NOMO-1 treated with DMSO at 0.1 percent for 48 hours (cell line): ENCODE measurements around the gene F2.
"Not testable (repeated sequence)": the region's sequence is repeated elsewhere in the genome, so short reads cannot be mapped to it uniquely, and the experiment has no call there.

Source experiments
- DNase-seq: peaks from one replicate; lab custom pipeline; 2025; ENCODE audit not compliant: unreplicated experiment; lab: John Stamatoyannopoulos, UW

The F2 gene

GRCh38 chr11:46719048-46719542, at the start of gene F2:
F2 (plus strand) TSS chr11:46719213; CDS start chr11:46719236, 23 bp downstream.
- no peak for DNase-seq

DNA sequence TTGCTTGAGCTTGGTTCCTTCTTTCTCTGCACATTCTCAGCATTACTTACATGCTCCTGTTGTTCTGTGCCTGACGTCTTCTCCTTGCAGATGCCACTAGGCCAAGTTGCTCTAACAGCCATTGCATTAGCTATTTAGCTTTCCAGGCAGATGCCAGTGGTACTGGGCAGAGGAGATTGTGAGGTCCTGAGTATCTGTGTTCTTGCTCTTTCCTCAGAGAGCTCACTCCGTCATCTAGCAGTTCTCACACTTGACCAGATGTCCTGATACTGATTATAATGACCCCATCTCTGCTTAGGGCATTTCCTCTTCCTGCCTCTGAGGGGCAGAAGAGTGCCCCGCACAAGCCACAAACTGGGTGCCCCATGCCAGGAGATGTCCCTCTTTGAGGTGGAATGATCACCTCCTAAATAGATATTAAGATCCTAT, 49.3 kb upstream of the F2 start:
- peak; percentile 63 for DNase-seq

DNA sequence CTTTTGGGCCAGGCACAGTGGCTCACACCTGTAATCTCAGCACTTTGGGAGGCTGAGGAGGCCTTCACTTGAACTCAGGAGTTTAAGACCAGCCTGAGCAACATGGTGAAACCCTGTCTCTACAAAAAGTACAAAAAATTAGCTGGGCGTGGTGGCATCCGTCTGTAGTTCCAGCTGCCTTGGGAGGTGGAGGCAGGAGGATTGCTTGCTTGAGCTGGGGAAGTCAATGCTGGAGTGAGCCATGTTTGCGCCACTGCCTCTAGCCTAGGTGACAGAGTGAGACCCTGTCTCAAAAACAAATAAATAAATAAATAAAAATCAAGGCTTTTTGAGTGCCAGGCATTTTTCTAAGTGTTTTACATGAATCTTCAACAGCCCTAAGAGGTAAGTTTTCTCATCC, 48.5 kb upstream of the F2 start:
- not testable (repeated sequence) for DNase-seq

GRCh38 chr11:46671958-46672315, 47.1 kb upstream of the F2 start:
- no peak for DNase-seq

DNA sequence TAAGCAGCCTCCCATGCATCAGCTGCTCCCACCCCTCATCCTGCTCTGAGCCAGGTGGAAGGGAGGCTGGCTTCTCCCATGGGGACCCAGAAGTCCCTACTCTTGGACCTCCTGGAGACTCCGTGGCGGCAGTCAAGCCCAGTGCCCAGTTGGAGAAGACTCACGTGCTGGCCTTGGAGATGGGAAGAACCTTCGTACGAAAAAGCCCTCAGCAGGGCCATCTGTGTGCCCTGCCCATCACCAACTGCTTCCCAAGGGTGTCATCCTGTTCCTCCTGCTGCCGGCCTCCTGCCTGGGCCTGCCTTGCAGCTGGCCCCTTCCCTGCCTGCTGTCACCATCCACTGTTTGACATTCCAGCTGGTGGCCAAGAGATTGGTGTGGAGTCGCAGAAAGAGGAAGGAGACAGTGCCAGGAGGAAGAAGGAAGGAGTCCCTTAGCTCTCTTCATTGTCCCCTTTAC, 46.6 kb upstream of the F2 start:
- peak; percentile 26 for DNase-seq

DNA sequence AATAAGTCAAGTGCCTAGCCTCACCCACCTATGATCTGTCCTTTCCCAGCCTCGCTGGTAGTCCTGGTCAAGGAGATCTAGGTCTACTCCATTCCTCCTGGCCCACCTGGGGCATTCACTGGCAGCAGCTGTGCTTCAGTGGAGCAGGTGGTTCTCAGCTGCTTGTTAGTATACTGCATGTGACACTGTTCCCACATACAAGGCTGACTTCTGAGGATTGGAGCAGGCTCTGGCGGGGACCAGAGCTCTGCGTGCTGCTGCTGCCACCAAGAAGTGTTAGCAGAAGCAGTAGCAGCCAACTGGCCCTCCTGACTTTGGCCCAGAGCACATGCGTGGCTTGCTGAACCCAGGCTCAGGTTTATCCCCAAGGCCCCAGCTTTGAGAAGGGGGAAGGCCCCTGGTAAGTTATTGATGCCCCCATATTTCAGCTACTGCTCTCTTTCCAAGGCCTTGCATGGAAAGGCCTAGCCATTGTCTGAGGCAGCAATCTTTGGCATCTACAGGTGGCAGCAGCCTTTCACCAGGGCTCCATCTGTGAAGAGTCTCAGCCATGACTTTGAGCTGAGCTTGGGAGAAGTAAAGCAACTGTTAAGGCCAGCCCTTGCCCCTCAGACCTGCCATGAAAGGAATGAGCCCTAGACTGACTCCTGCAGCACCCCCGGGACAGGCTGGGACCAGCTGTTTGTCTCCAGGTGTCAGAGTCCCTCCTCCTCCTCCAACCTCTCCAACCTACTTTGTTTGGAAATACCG, 45.1 kb upstream of the F2 start:
- no peak for DNase-seq

GRCh38 chr11:46674463-46675287, 44.3 kb upstream of the F2 start:
- peak; percentile 77 for DNase-seq

DNA sequence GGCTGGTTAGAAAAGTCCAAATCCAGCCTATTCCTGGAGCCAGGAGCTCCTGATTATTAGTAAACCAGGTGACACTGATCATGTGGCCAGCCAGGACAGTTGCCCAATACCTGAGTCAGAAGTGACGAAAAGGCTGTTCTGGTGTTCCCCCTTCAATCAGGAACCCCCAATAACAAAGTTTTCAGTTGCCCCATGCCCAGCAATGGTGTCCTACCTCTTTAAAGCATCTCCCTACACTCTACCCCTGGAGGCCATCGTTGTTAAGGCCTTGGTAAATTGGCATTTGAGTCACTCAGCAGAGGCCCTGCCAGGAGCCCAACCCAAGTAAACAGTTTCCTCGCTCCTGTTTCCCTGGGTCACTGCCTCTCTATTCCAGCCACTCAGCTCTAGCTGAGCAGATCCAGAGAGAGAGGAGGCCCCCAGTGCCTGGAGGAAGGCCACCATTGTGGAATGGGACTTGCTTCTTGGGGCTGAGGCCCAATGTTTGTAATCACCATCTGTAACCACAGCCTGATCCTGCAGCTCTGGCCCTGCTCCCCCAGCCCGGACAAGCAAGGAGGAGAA, 43.6 kb upstream of the F2 start:
- DNase-seq = no peak

DNA sequence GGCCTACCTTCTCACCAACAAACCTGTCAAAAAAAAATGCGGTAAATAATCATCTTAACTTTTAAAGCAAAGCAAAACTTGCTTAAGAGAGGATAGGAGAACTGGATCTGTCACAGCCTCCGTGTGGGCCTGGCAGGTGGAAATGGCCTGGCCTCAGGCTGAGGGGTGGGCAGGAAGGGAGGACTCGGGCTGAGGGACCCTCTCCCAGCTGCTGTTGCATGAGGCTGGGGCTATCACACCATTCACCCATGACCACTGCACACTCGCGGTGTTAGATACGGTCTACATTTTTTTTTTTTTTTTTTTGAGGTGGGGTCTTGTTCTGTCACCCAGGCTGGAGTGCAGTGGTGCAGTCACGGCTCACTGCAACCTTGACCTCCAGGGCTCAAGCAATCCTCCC, 43.1 kb upstream of the F2 start:
- DNase-seq = no peak

DNA sequence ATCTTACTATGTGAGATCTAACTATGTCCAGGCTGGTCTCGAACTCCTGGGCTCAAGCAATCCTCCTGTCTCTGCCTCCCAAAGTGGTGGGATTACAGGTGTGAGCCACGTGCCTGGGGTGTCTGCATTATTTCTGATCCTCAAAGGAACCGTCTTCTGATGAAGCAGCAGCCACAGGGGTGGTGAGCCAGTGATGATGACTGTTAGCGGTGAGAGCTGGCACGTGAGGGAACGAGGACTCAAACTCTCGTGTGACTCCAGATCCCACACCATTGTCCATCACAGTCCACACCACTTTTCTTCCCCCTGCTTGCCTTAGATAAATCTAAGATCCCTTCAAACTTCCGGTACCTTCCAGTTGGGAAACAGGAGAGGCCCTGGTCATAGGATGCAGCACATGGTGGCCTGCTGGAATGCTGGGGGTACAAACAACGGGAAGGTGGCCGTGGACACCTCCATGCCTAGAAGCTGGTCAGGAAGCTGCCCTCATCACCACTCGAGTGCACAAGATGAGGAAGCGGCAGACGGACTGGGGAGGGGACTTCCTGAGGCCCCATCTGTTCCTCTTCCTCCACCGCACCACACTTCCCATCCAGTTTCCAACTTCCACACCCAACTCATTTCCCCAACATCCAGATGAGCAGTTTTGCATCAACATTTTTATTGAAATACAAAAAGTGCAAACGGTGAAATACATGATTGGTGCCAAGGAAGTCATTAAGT, 42.4 kb upstream of the F2 start:
- DNase-seq = peak; percentile 66

GRCh38 chr11:46677169-46677568, 41.8 kb upstream of the F2 start:
- DNase-seq = no peak

GRCh38 chr11:46677991-46678740, 40.8 kb upstream of the F2 start:
- no peak for DNase-seq

DNA sequence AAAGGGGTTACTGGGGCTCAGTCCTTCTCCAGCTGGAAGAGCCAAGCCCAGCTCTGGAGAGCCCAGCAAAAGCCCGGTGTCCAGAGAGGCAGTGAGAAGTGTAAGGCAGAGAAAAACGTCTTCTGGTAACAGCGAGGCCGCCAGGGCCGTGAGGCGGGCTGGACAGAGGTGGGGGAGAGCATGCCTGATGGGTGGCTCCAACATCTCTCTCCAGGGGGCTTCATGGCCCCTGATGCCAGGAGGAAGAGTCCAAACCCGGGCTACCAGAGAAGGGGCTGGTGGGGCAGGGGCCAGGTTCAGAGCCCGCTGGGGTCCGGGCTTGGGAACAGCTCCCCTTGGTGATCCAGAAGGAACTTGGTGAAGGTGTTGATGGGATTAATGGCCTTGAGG, 40.3 kb upstream of the F2 start:
- DNase-seq = no peak

- DNase-seq = no peak
These were observed 39.5 kb upstream of the F2 start for GRCh38 chr11:46679241-46680163.

DNA sequence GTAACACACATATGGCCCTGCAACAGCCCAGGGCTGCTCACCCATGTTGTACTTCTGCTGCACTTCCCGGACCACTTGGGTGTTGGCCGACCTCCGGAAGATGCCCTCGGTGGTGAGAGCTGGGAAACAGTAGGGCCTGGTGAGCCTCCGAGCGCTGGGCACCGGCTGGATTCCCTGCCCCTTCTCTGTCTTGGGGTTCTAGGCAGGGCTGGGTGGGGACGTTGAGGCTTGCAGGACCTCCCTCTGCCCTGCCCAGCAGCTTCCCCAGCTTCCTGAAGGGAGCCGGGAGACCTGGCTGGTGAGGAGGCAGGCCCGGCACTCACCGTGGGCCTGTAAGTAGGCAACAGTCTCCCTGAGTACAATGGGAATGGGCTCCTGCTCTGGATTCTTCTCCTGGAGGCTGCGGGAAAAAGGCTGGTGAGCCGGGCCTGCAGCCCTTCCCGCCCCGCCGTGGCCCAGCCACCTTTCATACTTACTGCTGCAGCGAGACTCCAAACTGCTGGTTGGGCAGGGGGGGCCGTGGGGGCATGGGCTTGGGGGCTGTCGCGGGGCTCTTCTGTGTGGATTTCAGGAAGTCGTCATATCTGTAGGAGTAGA, 38.8 kb upstream of the F2 start:
- no peak for DNase-seq

GRCh38 chr11:46680815-46681214, 38.2 kb upstream of the F2 start:
- no peak for DNase-seq

DNA sequence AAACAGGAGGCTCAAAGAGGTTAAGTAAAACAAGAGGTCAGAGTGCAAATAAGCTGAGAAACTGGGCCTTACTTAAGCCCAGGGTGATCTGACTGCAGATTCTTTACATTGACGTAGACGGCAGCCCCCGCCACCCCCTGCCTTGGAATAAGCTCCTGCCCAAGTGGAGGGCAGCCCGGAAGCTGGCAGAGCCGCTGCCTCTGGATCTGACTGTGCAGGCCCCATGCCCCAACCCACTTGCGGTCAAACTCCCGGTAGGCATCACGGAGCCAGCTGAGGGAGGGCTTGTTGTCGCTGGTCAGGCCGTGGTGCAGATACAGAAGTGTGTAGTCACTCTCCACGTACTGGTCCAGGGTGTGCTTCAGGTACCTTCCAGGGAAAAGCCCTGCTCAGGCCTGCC, 37.2 kb upstream of the F2 start:
- no peak for DNase-seq

GRCh38 chr11:46682773-46683752, 36.0 kb upstream of the F2 start:
- no peak for DNase-seq
